ENCODE data around the gene PARVA. TPM values are rescaled to one million over a fixed set of nuclear protein-coding genes. Genes with fewer than 3 reads are reported as not detected.

Gene PARVA
- total and polyA plus RNA-seq, 4 experiments from 2014 or later = 0.75 to 2.4 (median 1.4) TPM

- no peaks in the 10 kb centered on the region for H3K4me1 ChIP-seq (ENCODE audit: insufficient read depth, low read length)
- H3K36me3 Mint-ChIP-seq = no peaks in the 10 kb centered on the region
- DNase-seq = no peak
- CTCF ChIA-PET (ENCODE audit: partially characterized antibody) = interaction anchor here (1.3 kb wide), 1 partner anchor 54 kb away, joined by 3 read pairs; no protein-coding TSS in a partner anchor
- no peak overlapping the region for H3K27ac Mint-ChIP-seq
- intact Hi-C loops (cut with micrococcal nuclease) = no loop called here
- H3K36me3 ChIP-seq (ENCODE audit: insufficient read depth, low read length) = no peaks in the 10 kb centered on the region
- H3K9me3 Mint-ChIP-seq = peaks cover 0 to 3% (median 0%) of the 10 kb centered on the region in 8 donors
- no peaks in the 10 kb centered on the region for H3K27me3 ChIP-seq (ENCODE audit: insufficient read depth, low read length)
- no peak overlapping the region for H3K27ac ChIP-seq (ENCODE audit: low read depth, low read length)
- H3K4me3 Mint-ChIP-seq = no peak overlapping the region
- H3K27me3 Mint-ChIP-seq = peaks cover 0 to 3% of the 10 kb centered on the region in 2 donors
- H3K9me3 ChIP-seq (ENCODE audit: control insufficient read depth in 1 of 2, low read length in 2 of 2) = no peaks in the 10 kb centered on the region
- POLR2A ChIA-PET (ENCODE audit: partially characterized antibody) = no interaction called here
- H3K4me3 ChIP-seq (ENCODE audit: low read length in 2 of 2) = no peak overlapping the region
- H3K4me1 Mint-ChIP-seq = peaks cover 0 to 1% (median 0%) of the 10 kb centered on the region in 4 donors
These were observed 8.9 kb downstream of the PARVA start for GRCh38 chr11:12386309-12386708.

GRCh38 chr11:12386745-12387144, 9.4 kb downstream of the PARVA start:
- H3K27ac Mint-ChIP-seq = no peak overlapping the region

GRCh38 chr11:12388173-12388572, 10.8 kb downstream of the PARVA start:
- Mint-ChIP-seq H3K27me3 (peaks cover 0 to 3% of the 10 kb centered on the region in 2 donors), H3K36me3 (no peaks in the 10 kb centered on the region), H3K27ac (peak overlapping the region in 1 of 7 donors; percentile 36), H3K9me3 (peaks cover 0 to 3% (median under 1%) of the 10 kb centered on the region in 8 donors), H3K4me1 (peaks cover 0 to 1% (median 0%) of the 10 kb centered on the region in 4 donors), H3K4me3 (no peak overlapping the region)
- DNase-seq = no peak
- no peak overlapping the region for H3K4me3 ChIP-seq (ENCODE audit: low read length in 2 of 2)
- no peaks in the 10 kb centered on the region for H3K9me3 ChIP-seq (ENCODE audit: control insufficient read depth in 1 of 2, low read length in 2 of 2)
- POLR2A ChIA-PET (ENCODE audit: partially characterized antibody) = interaction anchor here (1.1 to 1.5 kb wide), 2 partner anchors 9 to 22 kb away, joined by 3 to 7 read pairs; no protein-coding TSS in a partner anchor
- no peaks in the 10 kb centered on the region for H3K4me1 ChIP-seq (ENCODE audit: insufficient read depth, low read length)
- CTCF ChIA-PET (ENCODE audit: partially characterized antibody) = interaction anchor here (1.3 to 1.8 kb wide), 2 partner anchors 30 to 57 kb away, joined by 3 to 4 read pairs; no protein-coding TSS in a partner anchor
- intact Hi-C loops (cut with micrococcal nuclease) = no loop called here
- H3K36me3 ChIP-seq (ENCODE audit: insufficient read depth, low read length) = no peaks in the 10 kb centered on the region
- no peak overlapping the region for H3K27ac ChIP-seq (ENCODE audit: low read depth, low read length)
- no peaks in the 10 kb centered on the region for H3K27me3 ChIP-seq (ENCODE audit: insufficient read depth, low read length)

More at GRCh38 chr11:12386745-12387144, 9.4 kb downstream of the PARVA start:
- H3K4me1 ChIP-seq (ENCODE audit: insufficient read depth, low read length) = no peaks in the 10 kb centered on the region
- no peaks in the 10 kb centered on the region for H3K9me3 ChIP-seq (ENCODE audit: control insufficient read depth in 1 of 2, low read length in 2 of 2)
- H3K36me3 Mint-ChIP-seq = no peaks in the 10 kb centered on the region
- H3K9me3 Mint-ChIP-seq = peaks cover 0 to 3% (median 0%) of the 10 kb centered on the region in 8 donors
- H3K27me3 Mint-ChIP-seq = peaks cover 0 to 3% of the 10 kb centered on the region in 2 donors
- no peak overlapping the region for H3K4me3 Mint-ChIP-seq
- peaks cover 0 to 1% (median 0%) of the 10 kb centered on the region in 4 donors for H3K4me1 Mint-ChIP-seq
- CTCF ChIA-PET (ENCODE audit: partially characterized antibody) = interaction anchor here (1.3 kb wide), 1 partner anchor 54 kb away, joined by 3 read pairs; no protein-coding TSS in a partner anchor
- POLR2A ChIA-PET (ENCODE audit: partially characterized antibody) = no interaction called here
- H3K27ac ChIP-seq (ENCODE audit: low read depth, low read length) = no peak overlapping the region
- no peak overlapping the region for H3K4me3 ChIP-seq (ENCODE audit: low read length in 2 of 2)
- no peaks in the 10 kb centered on the region for H3K36me3 ChIP-seq (ENCODE audit: insufficient read depth, low read length)
- intact Hi-C loops (cut with micrococcal nuclease) = no loop called here
- H3K27me3 ChIP-seq (ENCODE audit: insufficient read depth, low read length) = no peaks in the 10 kb centered on the region
- no peak for DNase-seq

GRCh38 chr11:12388939-12389670, 11.7 kb downstream of the PARVA start:
- Mint-ChIP-seq H3K27ac (no peak overlapping the region), H3K36me3 (peaks cover 0 to 4% of the 10 kb centered on the region in 2 donors), H3K4me3 (no peak overlapping the region), H3K9me3 (peaks cover 0 to 7% (median 4%) of the 10 kb centered on the region in 8 donors), H3K27me3 (peaks cover 0 to 3% of the 10 kb centered on the region in 2 donors), H3K4me1 (peaks cover 0 to 1% (median 0%) of the 10 kb centered on the region in 4 donors)
- intact Hi-C loops (cut with micrococcal nuclease) = no loop called here
- Histone ChIP-seq H3K27me3 (ENCODE audit: insufficient read depth, low read length) (no peaks in the 10 kb centered on the region), H3K36me3 (ENCODE audit: insufficient read depth, low read length) (no peaks in the 10 kb centered on the region), H3K27ac (ENCODE audit: low read depth, low read length) (no peak overlapping the region), H3K9me3 (ENCODE audit: control insufficient read depth in 1 of 2, low read length in 2 of 2) (no peaks in the 10 kb centered on the region), H3K4me1 (ENCODE audit: insufficient read depth, low read length) (no peaks in the 10 kb centered on the region), H3K4me3 (ENCODE audit: low read length in 2 of 2) (no peak overlapping the region)
- POLR2A ChIA-PET (ENCODE audit: partially characterized antibody) = interaction anchor here (1.1 to 1.5 kb wide), 2 partner anchors 8 to 23 kb away, joined by 3 to 7 read pairs; no protein-coding TSS in a partner anchor
- DNase-seq = no peak
- CTCF ChIA-PET (ENCODE audit: partially characterized antibody) = interaction anchor here (1.3 to 1.8 kb wide), 2 partner anchors 29 to 58 kb away, joined by 3 to 4 read pairs; no protein-coding TSS in a partner anchor

GRCh38 chr11:12389676-12390657, 12.6 kb downstream of the PARVA start:
- Mint-ChIP-seq H3K36me3 (peaks cover 0 to 4% of the 10 kb centered on the region in 2 donors), H3K27me3 (peaks cover 0 to 3% of the 10 kb centered on the region in 2 donors), H3K27ac (peak overlapping the region in 1 of 7 donors; percentile 55), H3K4me1 (peaks cover 0 to 1% (median 0%) of the 10 kb centered on the region in 4 donors), H3K9me3 (peaks cover 0 to 7% (median 4%) of the 10 kb centered on the region in 8 donors), H3K4me3 (no peak overlapping the region)
- ChIA-PET CTCF (ENCODE audit: partially characterized antibody) (interaction anchor here (1.4 to 2.1 kb wide), 2 partner anchors 23 to 59 kb away, joined by 3 to 6 read pairs; no protein-coding TSS in a partner anchor), POLR2A (ENCODE audit: partially characterized antibody) (no interaction called here)
- Histone ChIP-seq H3K9me3 (ENCODE audit: control insufficient read depth in 1 of 2, low read length in 2 of 2) (no peaks in the 10 kb centered on the region), H3K27ac (ENCODE audit: low read depth, low read length) (no peak overlapping the region), H3K4me1 (ENCODE audit: insufficient read depth, low read length) (no peaks in the 10 kb centered on the region), H3K27me3 (ENCODE audit: insufficient read depth, low read length) (no peaks in the 10 kb centered on the region), H3K4me3 (ENCODE audit: low read length in 2 of 2) (no peak overlapping the region), H3K36me3 (ENCODE audit: insufficient read depth, low read length) (no peaks in the 10 kb centered on the region)
- intact Hi-C loops (cut with micrococcal nuclease) = no loop called here
- no peak for DNase-seq

- Histone ChIP-seq H3K27ac (ENCODE audit: low read depth, low read length) (no peak overlapping the region), H3K36me3 (ENCODE audit: insufficient read depth, low read length) (no peaks in the 10 kb centered on the region), H3K27me3 (ENCODE audit: insufficient read depth, low read length) (no peaks in the 10 kb centered on the region), H3K4me3 (ENCODE audit: low read length in 2 of 2) (no peak overlapping the region), H3K4me1 (ENCODE audit: insufficient read depth, low read length) (no peaks in the 10 kb centered on the region), H3K9me3 (ENCODE audit: control insufficient read depth in 1 of 2, low read length in 2 of 2) (no peaks in the 10 kb centered on the region)
- intact Hi-C loops (cut with micrococcal nuclease) = no loop called here
- Mint-ChIP-seq H3K4me1 (peaks cover 0 to 2% (median 0%) of the 10 kb centered on the region in 4 donors), H3K27me3 (peaks cover 0 to 3% of the 10 kb centered on the region in 2 donors), H3K4me3 (no peak overlapping the region), H3K36me3 (peaks cover 0 to 4% of the 10 kb centered on the region in 2 donors), H3K9me3 (peaks cover 0 to 7% (median 4%) of the 10 kb centered on the region in 8 donors), H3K27ac (no peak overlapping the region)
- no peak for DNase-seq
- POLR2A ChIA-PET (ENCODE audit: partially characterized antibody) = no interaction called here
- CTCF ChIA-PET (ENCODE audit: partially characterized antibody) = interaction anchor here (1.4 to 2.1 kb wide), 2 partner anchors 24 to 59 kb away, joined by 3 to 6 read pairs; no protein-coding TSS in a partner anchor
These were observed 13.3 kb downstream of the PARVA start for GRCh38 chr11:12390687-12391110.
